B cell (primary cell): ENCODE results near the gene RBKS.

Experiments used
- EZH2 ChIP-seq: IDR thresholded peaks from 2 replicates; pipeline ENCODE4 v1.6.1; 2012; ENCODE audit warnings: borderline replicate concordance, low read depth, mild to moderate bottlenecking, moderate library complexity, low read length; ENCODE audit not compliant: insufficient read depth, poor library complexity, severe bottlenecking
- TF ChIP-seq, protein P1 (sequence below): fragments of 200-600 bp; IDR thresholded peaks from one replicate; pipeline ENCODE4 v1.8.0; 2022; ENCODE audit warnings: antibody characterized with exemption, mild to moderate bottlenecking

DNA sequence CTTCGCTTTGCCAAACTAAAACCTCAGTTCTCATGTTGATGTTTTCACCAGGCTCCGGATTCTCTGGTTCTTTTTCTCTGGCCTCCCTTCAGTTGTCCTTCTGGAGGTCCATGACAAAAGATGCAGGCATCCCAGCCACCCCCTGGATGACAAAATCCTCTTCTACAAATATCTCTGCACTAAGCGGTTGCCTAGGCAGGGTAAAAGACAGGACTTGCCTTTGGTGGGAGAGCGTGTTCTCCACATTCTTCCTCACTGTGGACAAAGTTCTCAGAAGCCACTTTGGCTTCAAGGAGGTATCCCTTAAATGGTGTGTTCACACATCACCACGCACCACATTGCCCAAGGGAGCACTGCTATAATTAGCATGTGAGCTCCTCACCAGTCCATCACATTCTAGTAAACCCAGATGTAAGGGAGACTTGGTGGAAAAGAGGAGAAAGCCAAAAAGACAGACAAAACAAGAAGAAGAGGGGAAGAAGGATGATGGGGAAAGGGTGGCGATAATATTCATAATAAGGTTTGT is 142.3 kb downstream of the RBKS start:
- TF ChIP-seq, protein P1, sequence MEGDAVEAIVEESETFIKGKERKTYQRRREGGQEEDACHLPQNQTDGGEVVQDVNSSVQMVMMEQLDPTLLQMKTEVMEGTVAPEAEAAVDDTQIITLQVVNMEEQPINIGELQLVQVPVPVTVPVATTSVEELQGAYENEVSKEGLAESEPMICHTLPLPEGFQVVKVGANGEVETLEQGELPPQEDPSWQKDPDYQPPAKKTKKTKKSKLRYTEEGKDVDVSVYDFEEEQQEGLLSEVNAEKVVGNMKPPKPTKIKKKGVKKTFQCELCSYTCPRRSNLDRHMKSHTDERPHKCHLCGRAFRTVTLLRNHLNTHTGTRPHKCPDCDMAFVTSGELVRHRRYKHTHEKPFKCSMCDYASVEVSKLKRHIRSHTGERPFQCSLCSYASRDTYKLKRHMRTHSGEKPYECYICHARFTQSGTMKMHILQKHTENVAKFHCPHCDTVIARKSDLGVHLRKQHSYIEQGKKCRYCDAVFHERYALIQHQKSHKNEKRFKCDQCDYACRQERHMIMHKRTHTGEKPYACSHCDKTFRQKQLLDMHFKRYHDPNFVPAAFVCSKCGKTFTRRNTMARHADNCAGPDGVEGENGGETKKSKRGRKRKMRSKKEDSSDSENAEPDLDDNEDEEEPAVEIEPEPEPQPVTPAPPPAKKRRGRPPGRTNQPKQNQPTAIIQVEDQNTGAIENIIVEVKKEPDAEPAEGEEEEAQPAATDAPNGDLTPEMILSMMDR, result no peak
- TF ChIP-seq EZH2, result no peak
